Trophoblast cell (in vitro differentiated cells and primary cell): Measurements from ENCODE around the gene ZFYVE28.
"Not testable (repeated sequence)": the region's sequence is repeated elsewhere in the genome, so short reads cannot be mapped to it uniquely, and the experiment has no call there.

Experiments used
- DNase-seq, 2 donors: peaks; one replicate each; pipeline ENCODE4 v3.0.0-alpha.2; 2016
- H2AFZ ChIP-seq: 2 replicates; pipeline ENCODE4 v1.6.1; 2013; ENCODE audit warnings: low read length, moderate library complexity, mild to moderate bottlenecking; ENCODE audit not compliant: insufficient read depth, poor library complexity
- H2AK5ac ChIP-seq: 2 replicates; pipeline ENCODE4 v1.6.1; 2013; ENCODE audit warnings: mild to moderate bottlenecking, low read length
- H2BK120ac ChIP-seq: 2 replicates; pipeline ENCODE4 v1.6.1; 2013; ENCODE audit warnings: low read length, mild to moderate bottlenecking, moderate library complexity; ENCODE audit not compliant: insufficient read depth, poor library complexity
- H2BK12ac ChIP-seq: 2 replicates; pipeline ENCODE4 v1.6.1; 2013; ENCODE audit warnings: mild to moderate bottlenecking, low read length, moderate library complexity
- H2BK5ac ChIP-seq: 2 replicates; pipeline ENCODE4 v1.6.1; 2013; ENCODE audit warnings: low read length, low read depth, moderate library complexity, mild to moderate bottlenecking; ENCODE audit not compliant: poor library complexity
- H3K14ac ChIP-seq: 2 replicates; pipeline ENCODE4 v1.6.1; 2013; ENCODE audit warnings: mild to moderate bottlenecking, low read length
- H3K18ac ChIP-seq: 2 replicates; pipeline ENCODE4 v1.6.1; 2013; ENCODE audit warnings: mild to moderate bottlenecking, low read length
- H3K23ac ChIP-seq: 2 replicates; pipeline ENCODE4 v1.6.1; 2013; ENCODE audit warnings: low read length
- H3K27ac ChIP-seq: 2 replicates; pipeline ENCODE4 v1.5.1; 2013; ENCODE audit warnings: low read depth, mild to moderate bottlenecking, inconsistent platforms, low read length, moderate library complexity
- H3K27me3 ChIP-seq: 2 replicates; pipeline ENCODE4 v1.6.1; 2013; ENCODE audit warnings: inconsistent platforms, mild to moderate bottlenecking, low read length, moderate library complexity; ENCODE audit not compliant: insufficient read depth
- H3K36me3 ChIP-seq, 2 experiments: 1 replicate in 1 of 2; 2 replicates in 1 of 2; pipeline ENCODE4 v1.6.1; 2013; ENCODE audit warnings: low read length in 2 of 2, mild to moderate bottlenecking in 2 of 2, moderate library complexity in 1 of 2; ENCODE audit not compliant: insufficient read depth in 2 of 2, control insufficient read depth in 1 of 2
- H3K4ac ChIP-seq: 2 replicates; pipeline ENCODE4 v1.6.1; 2013; ENCODE audit warnings: low read depth, mild to moderate bottlenecking, low read length, moderate library complexity
- H3K4me1 ChIP-seq, 2 experiments: 1 replicate in 1 of 2; 2 replicates in 1 of 2; pipeline ENCODE4 v1.6.1; 2013; ENCODE audit warnings: low read length in 2 of 2, mild to moderate bottlenecking in 2 of 2, moderate library complexity in 1 of 2; ENCODE audit not compliant: insufficient read depth in 2 of 2, control insufficient read depth in 1 of 2
- H3K4me2 ChIP-seq: 2 replicates; pipeline ENCODE4 v1.6.1; 2013; ENCODE audit warnings: inconsistent platforms, mild to moderate bottlenecking, low read length, moderate library complexity
- H3K4me3 ChIP-seq: 2 replicates; pipeline ENCODE4 v1.5.1; 2013; ENCODE audit warnings: mild to moderate bottlenecking, low read depth, low read length, inconsistent platforms
- H3K79me1 ChIP-seq: one replicate; pipeline ENCODE4 v1.6.1; 2013; ENCODE audit warnings: low read length
- H3K79me2 ChIP-seq: 2 replicates; pipeline ENCODE4 v1.6.1; 2013; ENCODE audit warnings: low read length, mild to moderate bottlenecking; ENCODE audit not compliant: control insufficient read depth, insufficient read depth, poor library complexity
- H3K9ac ChIP-seq: 2 replicates; pipeline ENCODE4 v1.6.1; 2013; ENCODE audit warnings: mild to moderate bottlenecking, low read length
- H3K9me3 ChIP-seq: 2 replicates; pipeline ENCODE4 v1.6.1; 2013; ENCODE audit warnings: low read depth, mild to moderate bottlenecking, control low read depth, inconsistent platforms, low read length; ENCODE audit not compliant: insufficient read depth
- H4K12ac ChIP-seq: 2 replicates; pipeline ENCODE4 v1.6.1; 2013; ENCODE audit warnings: low read depth, mild to moderate bottlenecking, low read length, moderate library complexity
- H4K8ac ChIP-seq: 2 replicates; pipeline ENCODE4 v1.6.1; 2013; ENCODE audit warnings: low read depth, mild to moderate bottlenecking, low read length, moderate library complexity
- H4K91ac ChIP-seq: one replicate; pipeline ENCODE4 v1.6.1; 2013; ENCODE audit warnings: low read depth, mild to moderate bottlenecking, low read length, moderate library complexity
- WGBS: extraction: QIAGEN DNeasy Blood & Tissue Kit; methylation state at CpG from one replicate; pipeline ENCODE4 v1.1.7; 2013; ENCODE audit warnings: missing lambda C conversion rate; ENCODE audit not compliant: insufficient read length, insufficient coverage; ENCODE audit errors: extremely low coverage; 5-methylcytosine and 5-hydroxymethylcytosine counted together

ZFYVE28 gene

DNA sequence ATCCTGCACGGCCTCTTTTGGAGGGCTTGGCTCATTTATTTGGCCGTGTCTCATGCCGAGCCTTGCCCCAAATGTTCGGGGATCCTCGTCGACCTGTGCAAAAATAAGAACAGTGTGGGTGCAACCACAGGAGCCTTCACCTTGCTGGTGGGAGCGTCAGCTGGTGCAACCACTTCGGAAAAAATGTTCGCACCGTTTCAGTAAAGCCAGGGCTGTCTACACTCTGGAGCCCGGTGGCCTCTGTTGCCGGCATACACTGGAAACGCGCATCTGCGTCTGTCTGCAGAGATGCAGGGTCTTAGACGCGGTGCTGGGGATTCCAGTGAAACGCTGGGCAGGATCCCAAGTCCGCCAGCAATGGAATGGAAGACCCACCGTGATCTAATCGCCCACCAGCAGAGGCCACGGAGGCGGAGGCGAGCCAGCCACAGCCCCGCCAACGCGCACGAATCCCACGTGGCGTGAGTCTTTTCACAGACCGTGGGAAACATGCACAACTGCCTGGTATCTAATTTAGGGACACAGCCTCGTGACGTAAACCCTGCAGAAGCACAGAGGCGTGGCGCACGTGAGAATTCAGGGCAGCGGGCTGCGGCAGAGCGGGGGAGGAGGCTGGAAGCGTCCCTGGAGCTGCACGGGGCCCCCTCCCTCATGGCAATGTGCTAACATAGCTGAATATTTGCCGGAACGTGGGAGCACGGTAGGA lies 142.7 kb downstream of the ZFYVE28 start:
- Histone ChIP-seq H3K4me3 (no peak overlapping the region), H2BK120ac (no peak overlapping the region), H4K91ac (no peak overlapping the region), H4K8ac (no peak overlapping the region), H2BK5ac (no peak overlapping the region), H4K12ac (no peak overlapping the region), H3K36me3 (no peaks in the 10 kb centered on the region), H3K4me2 (no peak overlapping the region), H3K4me1 (no peaks in the 10 kb centered on the region), H3K23ac (no peak overlapping the region), H3K79me2 (no peaks in the 10 kb centered on the region), H2AK5ac (no peak overlapping the region), H3K9me3 (peaks cover 2% of the 10 kb centered on the region), H3K79me1 (no peaks in the 10 kb centered on the region), H3K18ac (no peak overlapping the region), H2BK12ac (no peak overlapping the region), H2AFZ (no peak overlapping the region), H3K27me3 (no peaks in the 10 kb centered on the region), H3K14ac (no peak overlapping the region), H3K9ac (no peak overlapping the region), H3K27ac (no peak overlapping the region), H3K4ac (no peak overlapping the region)
- WGBS: no CpG with 5 or more reads among the region's 44 CpGs
- DNase-seq: no peak

GRCh38 chr4:2275044-2275397 lies 143.4 kb downstream of the ZFYVE28 start:
- H4K8ac ChIP-seq, H3K27me3 ChIP-seq, H2BK12ac ChIP-seq, H3K4me2 ChIP-seq, H4K12ac ChIP-seq, H3K27ac ChIP-seq, H3K18ac ChIP-seq, H3K79me2 ChIP-seq, H3K79me1 ChIP-seq, H3K9me3 ChIP-seq, H3K4ac ChIP-seq, H3K14ac ChIP-seq, H2BK120ac ChIP-seq, H2BK5ac ChIP-seq, H3K4me3 ChIP-seq, H2AFZ ChIP-seq, H3K4me1 ChIP-seq, H3K9ac ChIP-seq, H2AK5ac ChIP-seq, H4K91ac ChIP-seq, H3K23ac ChIP-seq, H3K36me3 ChIP-seq, DNase-seq: not testable (repeated sequence)
- whole genome bisulfite sequencing: no CpG with 5 or more reads among the region's 10 CpGs

DNA sequence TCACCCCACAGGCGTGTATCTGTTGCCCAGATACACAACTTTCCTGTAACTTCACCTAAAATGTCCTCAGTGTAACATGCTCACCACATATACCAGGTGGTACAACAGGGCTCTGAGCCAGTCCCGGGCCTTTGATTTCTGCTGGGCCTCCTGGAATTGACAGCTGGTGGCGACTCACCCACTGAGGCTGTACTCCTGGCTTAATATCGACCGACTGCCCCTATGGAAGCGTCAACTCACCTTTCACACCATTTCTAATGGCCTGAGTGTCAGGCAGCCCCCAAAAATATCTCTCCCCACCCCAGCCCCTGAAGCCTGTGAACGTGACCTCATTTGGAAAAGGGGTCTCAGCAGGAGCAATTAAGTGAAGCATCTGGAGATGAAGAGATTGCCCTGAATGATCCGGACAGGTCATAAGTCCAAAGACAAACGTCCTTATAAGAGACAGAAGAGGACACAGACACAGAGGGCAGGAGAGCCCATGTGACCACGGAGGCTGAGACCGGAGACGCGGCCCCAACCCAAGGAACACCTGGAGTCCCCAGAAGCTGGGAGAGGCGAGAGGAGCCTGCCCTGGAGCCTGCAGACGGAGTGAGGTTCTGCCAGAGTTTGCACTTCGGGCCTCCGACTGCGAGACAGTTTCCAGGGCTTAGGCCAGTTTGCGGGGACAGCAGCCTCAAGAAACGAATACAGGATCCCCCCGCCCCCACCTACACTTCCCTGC lies 144.0 kb downstream of the ZFYVE28 start:
- Histone ChIP-seq H3K18ac (no peak overlapping the region), H3K4me3 (no peak overlapping the region), H4K8ac (no peak overlapping the region), H3K27ac (no peak overlapping the region), H3K14ac (no peak overlapping the region), H3K4me1 (no peaks in the 10 kb centered on the region), H3K36me3 (no peaks in the 10 kb centered on the region), H3K79me1 (no peaks in the 10 kb centered on the region), H2AK5ac (no peak overlapping the region), H3K9ac (no peak overlapping the region), H3K4ac (no peak overlapping the region), H4K12ac (no peak overlapping the region), H2BK12ac (no peak overlapping the region), H3K9me3 (peaks cover 2% of the 10 kb centered on the region), H3K27me3 (no peaks in the 10 kb centered on the region), H4K91ac (no peak overlapping the region), H3K23ac (no peak overlapping the region), H3K4me2 (no peak overlapping the region), H2BK5ac (no peak overlapping the region), H2AFZ (no peak overlapping the region), H2BK120ac (no peak overlapping the region), H3K79me2 (no peaks in the 10 kb centered on the region)
- no peak for DNase-seq
- WGBS: no CpG with 5 or more reads among the region's 21 CpGs

DNA sequence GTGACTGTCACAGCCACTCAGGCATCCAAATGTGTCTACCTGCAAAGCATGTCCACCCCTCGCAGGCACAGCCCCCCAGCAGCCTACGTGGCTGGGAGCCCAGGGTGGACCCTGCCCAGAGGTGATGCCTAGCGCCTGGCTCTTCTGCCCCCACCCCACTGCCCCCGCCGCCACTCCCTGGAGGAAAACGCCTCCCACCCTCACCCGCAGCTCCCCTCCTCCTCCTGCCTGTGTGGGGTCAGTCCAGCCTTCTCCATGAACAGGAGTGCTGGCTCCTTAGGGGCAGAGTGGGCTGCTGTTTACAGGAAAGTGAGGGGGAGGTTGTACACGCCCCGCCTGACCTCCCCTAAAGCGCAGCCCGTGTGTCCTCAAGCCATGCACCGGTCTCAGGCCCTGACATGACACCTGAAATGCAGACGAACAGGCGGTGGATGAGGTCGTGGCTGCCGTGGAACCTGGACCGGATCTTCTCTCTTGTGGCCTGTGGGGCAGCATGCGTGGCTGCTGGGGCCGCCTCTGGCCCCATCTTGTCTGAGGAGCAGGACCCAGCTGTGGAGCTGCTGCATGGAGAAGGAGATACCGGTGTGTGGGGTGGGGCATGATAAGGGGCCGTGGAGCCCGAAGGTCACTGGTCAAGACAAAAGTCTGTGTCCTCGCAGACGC lies 144.7 kb downstream of the ZFYVE28 start:
- H3K27me3 ChIP-seq: no peaks in the 10 kb centered on the region
- H2BK12ac ChIP-seq: no peak overlapping the region
- no peak overlapping the region for H2AFZ ChIP-seq
- no peak overlapping the region for H4K91ac ChIP-seq
- H4K8ac ChIP-seq: no peak overlapping the region
- no peak overlapping the region for H3K23ac ChIP-seq
- H2BK120ac ChIP-seq: no peak overlapping the region
- H3K9me3 ChIP-seq: peaks cover 2% of the 10 kb centered on the region
- H3K79me1 ChIP-seq: no peaks in the 10 kb centered on the region
- no peaks in the 10 kb centered on the region for H3K36me3 ChIP-seq
- H3K27ac ChIP-seq: no peak overlapping the region
- H2BK5ac ChIP-seq: no peak overlapping the region
- no peak overlapping the region for H3K9ac ChIP-seq
- no peaks in the 10 kb centered on the region for H3K79me2 ChIP-seq
- H3K4ac ChIP-seq: no peak overlapping the region
- H3K14ac ChIP-seq: no peak overlapping the region
- H2AK5ac ChIP-seq: no peak overlapping the region
- H3K4me3 ChIP-seq: peak overlapping the region; percentile 17
- no peak overlapping the region for H4K12ac ChIP-seq
- DNase-seq: no peak
- no peaks in the 10 kb centered on the region for H3K4me1 ChIP-seq
- no peak overlapping the region for H3K4me2 ChIP-seq
- WGBS: no CpG with 5 or more reads among the region's 24 CpGs
- no peak overlapping the region for H3K18ac ChIP-seq
